GM12878 (cell line): ENCODE measurements around the gene C5orf46.

Experiments
- NBN ChIP-seq: fragments of 450-650 bp; IDR thresholded peaks from 2 replicates; pipeline ENCODE4 v1.6.1; 2016
- RBBP5 ChIP-seq: fragments of 200-600 bp; sonication (generic); conservative IDR thresholded peaks from 2 replicates; pipeline ENCODE4 v1.6.1; 2016
- SREBF1 ChIP-seq: IDR thresholded peaks from 2 replicates; pipeline ENCODE4 v1.6.1; 2012; ENCODE audit warnings: mild to moderate bottlenecking, low read length

- TF ChIP-seq SREBF1 = no peak
- TF ChIP-seq NBN = no peak
- TF ChIP-seq RBBP5 = no peak
Observed at GRCh38 chr5:147939431-147940114, 33.2 kb upstream of the C5orf46 start.
